HG03175 (cell line): ENCODE measurements around the gene NUBPL.
"Not testable (repeated sequence)": the region's sequence is repeated elsewhere in the genome, so short reads cannot be mapped to it uniquely, and the experiment has no call there.

ENCODE experiments used
- ATAC-seq: cut with Tn5 transposase; IDR thresholded peaks from one replicate; pipeline ENCODE4 v1.9.1; 2021; ENCODE audit warnings: mild to moderate bottlenecking, moderate library complexity; ENCODE audit not compliant: unreplicated experiment

NUBPL gene

GRCh38 chr14:31672709-31673108, 111.5 kb downstream of the NUBPL start:
- ATAC-seq, result no peak

GRCh38 chr14:31677052-31677451, 115.8 kb downstream of the NUBPL start:
- no peak for ATAC-seq

GRCh38 chr14:31677630-31678029, 116.4 kb downstream of the NUBPL start:
- no peak for ATAC-seq

- no peak for ATAC-seq
Measured at GRCh38 chr14:31678421-31679249, 117.4 kb downstream of the NUBPL start.

GRCh38 chr14:31682768-31683167, 121.6 kb downstream of the NUBPL start:
- no peak for ATAC-seq

- ATAC-seq, result no peak
Measured at GRCh38 chr14:31687726-31688125, 126.5 kb downstream of the NUBPL start.

GRCh38 chr14:31690056-31690455, 128.9 kb downstream of the NUBPL start:
- ATAC-seq, result no peak

GRCh38 chr14:31692376-31692781, 131.2 kb downstream of the NUBPL start:
- no peak for ATAC-seq

- ATAC-seq, result no peak
Measured at GRCh38 chr14:31696378-31696777, 135.2 kb downstream of the NUBPL start.

GRCh38 chr14:31699809-31700208, 138.6 kb downstream of the NUBPL start:
- no peak for ATAC-seq

- no peak for ATAC-seq
Measured at GRCh38 chr14:31700282-31701074, 139.3 kb downstream of the NUBPL start.

GRCh38 chr14:31702130-31702529, 140.9 kb downstream of the NUBPL start:
- no peak for ATAC-seq

- no peak for ATAC-seq
Measured at GRCh38 chr14:31703056-31703455, 141.9 kb downstream of the NUBPL start.

- ATAC-seq, result no peak
Measured at GRCh38 chr14:31705731-31706130, 144.5 kb downstream of the NUBPL start.

GRCh38 chr14:31708661-31709060, 147.5 kb downstream of the NUBPL start:
- ATAC-seq, result not testable (repeated sequence)

GRCh38 chr14:31712244-31713127, 151.3 kb downstream of the NUBPL start:
- no peak for ATAC-seq

- no peak for ATAC-seq
Measured at GRCh38 chr14:31716208-31716607, 155.0 kb downstream of the NUBPL start.

GRCh38 chr14:31717294-31718085, 156.3 kb downstream of the NUBPL start:
- ATAC-seq, result no peak

- no peak for ATAC-seq
Measured at GRCh38 chr14:31718585-31718984, 157.4 kb downstream of the NUBPL start.

- ATAC-seq, result no peak
Measured at GRCh38 chr14:31718985-31719384, 157.8 kb downstream of the NUBPL start.
